GDM1 (cell line): ENCODE results near the gene PRM1.

Experiments used
- DNase-seq: peaks from one replicate; lab custom pipeline; 2025; lab: John Stamatoyannopoulos, UW

The PRM1 gene, protein sequence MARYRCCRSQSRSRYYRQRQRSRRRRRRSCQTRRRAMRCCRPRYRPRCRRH

DNA sequence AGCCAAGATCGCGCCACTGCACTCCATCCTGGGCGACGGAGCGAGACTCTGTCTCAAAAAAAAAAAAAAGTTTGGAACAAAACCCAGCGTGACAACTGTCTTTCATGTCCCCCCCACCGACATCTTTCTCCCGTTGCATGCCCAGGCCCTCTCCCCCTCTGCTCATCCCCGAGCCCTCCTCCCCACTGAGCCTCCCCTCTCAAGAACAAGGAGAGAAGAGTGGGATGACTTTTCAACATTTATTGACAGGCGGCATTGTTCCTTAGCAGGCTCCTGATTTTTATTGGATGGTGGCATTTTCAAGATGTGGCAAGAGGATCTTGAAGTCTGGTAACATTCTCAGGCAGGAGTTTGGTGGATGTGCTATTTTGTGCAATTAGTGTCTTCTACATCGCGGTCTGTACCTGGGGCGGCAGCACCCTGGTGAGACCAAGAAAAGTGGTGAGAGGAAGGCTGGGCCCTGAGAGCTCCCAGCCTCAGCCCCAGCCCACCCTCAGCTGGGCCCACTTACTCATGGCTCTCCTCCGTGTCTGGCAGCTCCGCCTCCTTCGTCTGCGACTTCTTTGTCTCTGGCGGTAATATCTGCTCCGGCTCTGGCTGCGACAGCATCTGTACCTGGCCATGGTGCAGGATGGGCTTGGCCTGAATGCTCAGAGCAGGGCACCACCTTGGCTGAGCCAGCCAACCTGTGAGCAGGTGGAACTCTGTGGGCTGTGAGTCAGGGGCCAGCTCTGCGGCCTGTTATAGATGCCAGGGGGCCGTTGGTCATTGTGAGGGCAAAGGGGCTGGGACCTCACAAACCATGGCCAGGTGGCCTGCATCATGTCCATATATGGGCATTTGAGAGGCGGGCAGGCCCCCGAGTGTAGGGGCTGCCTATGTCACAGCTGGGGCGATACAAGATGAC, at the start of gene PRM1:
Gene PRM1 (minus strand): TSS at position 715 of the 907 bp plus-strand sequence. CDS start 92 bp downstream, at position 623.
- no peak for DNase-seq

DNA sequence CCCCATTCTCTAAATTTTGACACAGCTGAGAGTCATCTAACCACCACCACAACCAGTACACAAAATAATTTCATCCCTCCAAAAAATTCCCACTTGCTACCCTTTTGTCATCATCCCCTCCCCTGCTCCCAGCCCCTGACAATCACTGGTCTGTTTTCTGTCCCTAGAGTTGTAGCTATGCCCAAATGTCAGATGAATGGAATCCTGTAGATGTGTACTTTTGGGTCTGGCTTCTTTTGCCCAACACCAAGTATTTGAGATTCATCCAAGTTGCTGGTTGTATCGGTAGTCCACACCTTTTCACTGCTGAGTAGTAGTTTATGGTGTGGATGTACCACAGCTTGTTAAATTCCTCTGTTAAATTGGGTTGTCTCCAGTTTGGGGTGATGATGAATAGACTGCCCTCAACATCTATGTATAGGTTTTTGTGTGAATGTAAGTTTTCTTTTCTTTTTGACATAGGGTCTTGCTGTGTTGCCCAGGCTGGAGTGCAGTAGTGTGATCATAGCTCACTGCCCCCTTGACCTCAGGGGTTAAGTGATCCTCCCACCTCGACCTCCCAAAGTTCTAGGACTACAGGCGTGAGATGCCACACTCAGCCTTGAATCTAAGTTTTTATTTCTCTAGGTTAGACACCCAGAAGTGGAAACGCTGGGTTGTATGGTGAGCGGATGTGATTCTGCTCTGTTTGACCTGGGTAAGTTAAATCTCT, 49.6 kb upstream of the PRM1 start:
- no peak for DNase-seq

DNA sequence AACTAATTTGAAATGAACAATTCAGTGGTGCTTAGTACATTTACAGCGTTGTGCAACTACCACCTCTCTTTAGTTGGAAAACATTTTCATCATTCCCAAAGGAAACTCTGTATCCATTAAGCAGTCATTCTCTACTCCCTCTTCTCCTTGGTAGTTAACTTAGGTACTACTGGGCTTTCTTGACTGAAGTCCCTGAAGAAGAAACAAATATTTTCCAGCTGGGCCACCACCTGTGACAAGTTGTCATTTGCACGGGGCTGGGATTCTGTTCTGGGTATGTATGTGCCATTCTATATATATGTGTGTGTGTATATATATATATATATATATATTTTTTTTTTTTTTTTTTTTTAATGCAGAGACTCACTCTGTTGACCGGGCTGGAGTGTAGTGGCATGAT, 48.8 kb upstream of the PRM1 start:
- DNase-seq: no peak

DNA sequence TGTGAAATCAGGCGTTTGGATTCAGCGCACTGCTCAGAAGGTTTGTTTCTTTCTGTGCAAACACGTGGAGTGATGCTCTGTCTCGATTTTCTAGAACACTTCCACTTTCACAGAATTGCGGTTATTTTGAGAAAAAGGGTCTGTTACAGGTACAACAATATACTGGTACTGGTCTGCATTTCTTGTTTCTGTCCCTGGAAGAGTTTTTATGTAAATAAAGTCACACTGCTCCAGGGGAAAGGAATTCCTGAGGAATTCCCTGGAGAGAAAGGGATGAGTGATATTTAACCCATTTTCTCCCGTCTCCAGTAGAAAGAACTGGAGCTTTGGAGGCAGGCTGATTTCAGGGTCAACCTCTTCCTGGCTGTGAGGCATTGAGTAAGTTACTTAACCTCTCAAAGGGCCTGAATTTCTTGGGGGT, 48.0 kb upstream of the PRM1 start:
- DNase-seq: no peak

DNA sequence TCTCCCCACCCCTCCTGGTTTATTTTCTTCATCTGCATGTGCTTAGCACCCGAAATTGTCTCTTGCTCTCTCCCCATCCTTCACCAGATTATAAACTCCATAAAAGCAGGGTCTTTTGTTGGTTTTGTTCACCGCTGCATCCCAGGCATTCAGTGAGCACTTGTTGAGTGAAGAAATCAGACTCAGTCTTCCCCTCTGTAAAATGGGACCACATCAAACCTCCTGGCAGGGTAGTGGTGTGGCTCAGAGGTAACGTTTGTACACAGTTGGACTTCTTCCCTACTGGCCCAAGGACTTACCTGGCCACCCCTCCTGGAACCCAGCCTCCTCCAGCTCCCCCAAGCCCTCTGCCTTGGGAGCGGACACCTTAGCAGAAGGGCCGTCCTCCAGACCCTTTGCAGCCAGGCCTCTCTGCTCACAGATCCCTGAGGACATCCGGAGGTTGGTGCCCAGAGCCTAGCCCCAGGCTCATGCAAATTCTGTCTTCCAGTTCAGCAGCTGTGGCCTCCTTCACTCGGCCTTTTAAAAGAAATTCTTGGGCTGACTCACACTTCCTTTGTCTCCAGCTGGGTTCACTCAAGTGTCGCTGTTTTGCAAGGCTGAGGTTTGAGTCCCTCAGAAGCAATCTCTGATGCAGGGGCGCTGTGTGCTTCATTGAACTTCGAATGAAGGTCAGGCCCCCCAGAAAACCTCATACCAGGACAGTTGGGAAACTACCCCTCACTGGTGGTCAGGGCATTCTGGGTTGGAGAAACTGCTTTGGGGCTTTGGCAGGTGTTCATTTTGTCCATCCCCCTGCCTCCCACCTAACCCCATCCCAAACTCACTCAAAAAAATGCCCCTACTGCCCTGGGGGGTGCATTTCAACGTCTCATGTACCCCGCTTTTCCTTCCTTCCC, 47.3 kb upstream of the PRM1 start:
- DNase-seq: peak; percentile 52

DNA sequence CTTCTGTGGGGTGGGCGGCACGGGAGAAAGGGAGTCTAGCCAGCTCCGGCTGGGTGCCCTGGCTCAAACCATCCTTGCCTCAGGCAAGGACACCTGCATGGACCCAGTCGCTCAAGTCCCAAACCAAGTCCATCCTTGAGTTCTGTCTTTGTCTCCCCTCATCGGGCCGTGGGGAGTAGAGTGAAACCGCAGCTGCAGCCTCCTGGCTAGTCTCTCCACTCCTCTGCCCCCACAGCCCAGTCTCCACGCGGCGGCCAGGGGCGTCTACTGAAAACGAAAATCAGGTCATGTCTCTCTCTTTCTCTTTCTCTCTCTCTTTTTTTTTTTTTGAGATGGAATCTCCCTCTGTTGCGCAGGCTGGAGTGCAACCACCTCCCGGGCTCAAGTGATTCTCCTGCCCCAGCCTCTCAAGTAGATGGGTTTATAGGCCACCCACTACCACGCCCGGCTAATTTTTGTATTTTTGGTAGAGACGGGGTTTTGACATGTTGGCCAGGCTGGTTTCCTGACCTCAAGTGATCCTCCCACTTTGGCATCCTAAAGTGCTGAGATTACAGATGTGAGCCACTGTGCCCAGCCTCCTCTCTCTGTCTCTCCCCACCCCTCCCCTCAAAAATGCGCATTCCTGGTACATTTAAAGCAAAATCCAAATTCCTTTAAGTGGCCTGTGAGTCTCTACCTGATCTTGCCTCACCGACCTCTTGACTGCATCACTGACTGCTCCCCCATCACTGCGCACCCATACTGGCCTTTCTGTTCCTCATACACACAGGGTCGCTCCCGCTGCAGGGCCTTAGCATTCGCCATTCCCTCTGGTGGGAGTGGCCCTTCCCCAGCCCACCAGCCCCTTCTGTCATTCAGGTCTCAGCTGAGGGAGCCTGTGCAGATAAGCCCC, 46.4 kb upstream of the PRM1 start:
- DNase-seq: no peak

DNA sequence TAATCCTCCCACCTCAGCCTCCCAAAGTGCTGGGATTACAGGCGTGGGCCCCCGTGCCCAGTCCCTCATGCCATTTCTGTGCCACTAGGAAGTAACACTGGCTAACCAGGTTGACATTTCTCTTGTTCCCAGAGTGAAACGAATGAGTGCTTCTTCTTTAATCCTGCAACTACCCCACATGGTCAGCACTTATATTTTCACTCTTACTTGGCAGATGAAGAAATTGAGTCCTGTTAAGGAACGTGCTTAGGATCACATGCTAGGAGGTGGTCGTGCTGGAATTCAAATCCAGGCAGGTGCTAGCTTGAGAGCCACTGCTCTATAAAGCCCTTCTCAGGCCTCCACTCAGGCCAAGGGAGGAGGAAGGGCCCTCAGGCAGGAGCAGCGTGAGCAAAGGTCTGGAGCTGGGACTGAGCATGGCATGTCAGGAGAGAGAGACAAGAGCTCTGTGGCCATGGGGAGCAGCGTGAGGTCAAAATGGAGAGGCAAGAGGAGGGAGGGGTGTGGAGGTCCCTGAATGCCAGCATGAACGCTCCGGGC, 45.7 kb upstream of the PRM1 start:
- no peak for DNase-seq

DNA sequence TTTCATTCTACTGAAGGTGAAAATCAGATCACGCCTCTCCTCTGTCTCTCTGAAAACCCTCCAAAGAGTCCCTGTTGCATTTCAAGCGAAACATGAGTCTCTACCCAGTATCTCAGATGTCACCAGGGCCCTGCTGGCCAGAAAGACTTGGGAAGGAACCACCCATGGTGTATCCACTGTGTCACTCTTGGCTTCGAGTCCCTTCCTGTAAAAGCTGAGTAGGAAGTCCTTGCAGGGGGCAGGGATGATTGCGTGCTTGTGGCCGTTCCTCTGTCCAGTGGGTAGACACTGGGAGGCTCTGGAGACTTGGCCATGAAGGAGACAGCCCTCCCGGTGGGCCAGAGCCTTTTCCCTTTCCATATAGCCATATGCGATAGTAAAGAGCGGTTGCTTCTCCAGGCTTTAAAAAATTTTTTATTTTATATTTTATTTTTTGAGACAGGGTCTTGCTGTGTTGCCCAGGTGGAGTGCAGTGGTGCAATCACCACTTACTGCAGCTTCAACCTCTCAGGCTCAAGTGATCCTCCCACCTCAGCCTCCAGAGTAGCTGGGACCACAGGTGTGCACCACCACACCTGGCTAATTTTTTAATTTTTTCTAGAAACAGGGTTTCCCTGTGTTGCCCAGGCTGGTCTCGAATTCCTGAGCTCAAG, 45.1 kb upstream of the PRM1 start:
- no peak for DNase-seq

DNA sequence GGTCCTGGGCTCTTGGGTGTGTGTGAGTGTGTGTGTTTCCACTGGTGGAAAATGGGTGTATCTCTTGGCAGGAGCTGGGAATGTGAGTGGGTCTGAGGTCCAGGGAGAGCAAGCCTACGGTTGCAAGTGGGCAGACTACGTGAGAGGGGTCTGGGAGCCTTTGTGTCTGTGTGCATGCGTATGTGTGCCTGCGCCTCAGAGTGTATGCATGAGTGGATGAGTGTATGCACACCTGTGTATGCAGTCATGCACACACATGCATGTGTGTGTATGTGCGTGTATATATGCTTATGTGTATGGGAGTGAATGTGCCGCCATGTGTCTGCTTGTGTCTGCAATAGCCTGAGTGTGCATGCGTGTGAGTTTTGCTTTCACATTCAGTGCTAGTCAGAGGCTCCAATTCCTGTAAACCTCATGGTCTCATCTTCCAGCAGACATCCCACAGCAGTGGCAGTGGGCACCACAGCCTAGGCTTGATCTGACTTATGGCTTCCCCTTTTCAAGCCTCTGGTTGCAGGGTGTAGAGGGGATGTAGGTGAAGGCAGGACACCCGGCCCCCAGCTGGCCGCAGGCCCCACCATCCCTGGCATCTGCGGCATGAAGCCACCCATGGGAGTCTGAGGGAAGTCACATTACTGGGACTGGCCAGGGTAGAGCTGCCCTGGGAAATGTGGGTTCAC, 44.4 kb upstream of the PRM1 start:
- DNase-seq: peak; percentile 27

DNA sequence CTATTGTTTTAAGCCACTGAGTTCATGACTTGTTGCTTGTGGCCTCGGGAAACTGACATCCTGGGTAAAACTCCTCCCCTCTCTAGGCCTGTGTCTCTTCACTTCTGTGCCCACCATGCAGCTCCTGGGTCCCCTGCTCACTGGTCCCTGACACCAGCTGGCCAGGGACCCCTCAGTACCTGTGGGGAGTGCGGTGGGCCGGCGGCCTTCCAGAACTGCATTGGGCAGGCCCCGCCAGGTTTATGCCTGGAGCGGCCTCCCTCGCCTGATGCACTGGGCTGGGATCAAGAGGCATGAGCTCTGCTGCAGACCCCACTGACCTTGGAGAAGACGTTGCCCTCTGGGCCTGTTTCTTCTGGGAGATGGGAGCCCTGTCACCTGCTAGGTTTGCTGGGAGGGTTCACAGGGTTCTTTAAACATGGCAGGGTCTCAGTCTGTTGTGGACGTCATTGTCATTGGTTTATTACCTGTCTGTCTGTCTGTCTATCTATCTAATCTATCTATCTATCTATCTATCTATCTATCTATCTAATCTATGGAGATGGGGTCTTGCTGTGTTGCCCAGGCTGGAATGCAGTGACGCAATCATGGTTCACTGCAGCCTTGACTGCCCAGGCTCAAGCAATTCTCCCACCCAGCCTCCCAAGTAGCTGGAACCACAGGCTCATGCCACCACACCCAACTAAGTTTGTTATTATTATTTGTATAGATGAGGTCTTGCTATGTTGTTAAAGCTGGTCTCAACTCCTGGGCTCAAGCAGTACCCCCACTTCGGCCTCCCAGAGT, 42.6 kb upstream of the PRM1 start:
- DNase-seq: no peak

DNA sequence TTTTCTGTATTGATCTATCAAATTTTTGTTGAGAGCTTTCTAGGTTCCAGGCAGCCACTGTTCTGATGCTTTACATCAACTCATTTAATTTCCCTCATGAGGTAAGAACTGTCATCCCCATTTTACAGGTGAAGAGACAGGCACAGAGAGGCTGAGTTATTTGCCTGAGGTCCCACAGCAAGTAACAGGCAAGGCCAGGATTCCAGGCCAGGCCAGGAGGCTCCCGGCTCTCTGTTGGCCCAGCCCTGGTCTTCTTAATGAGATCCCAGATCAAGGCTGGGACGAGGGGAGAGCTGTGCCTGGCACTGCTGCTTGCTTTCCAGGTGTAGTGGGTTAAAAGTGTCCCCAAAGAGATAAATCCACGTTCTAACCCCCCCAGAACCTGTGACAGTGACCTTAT, 41.7 kb upstream of the PRM1 start:
- no peak for DNase-seq

DNA sequence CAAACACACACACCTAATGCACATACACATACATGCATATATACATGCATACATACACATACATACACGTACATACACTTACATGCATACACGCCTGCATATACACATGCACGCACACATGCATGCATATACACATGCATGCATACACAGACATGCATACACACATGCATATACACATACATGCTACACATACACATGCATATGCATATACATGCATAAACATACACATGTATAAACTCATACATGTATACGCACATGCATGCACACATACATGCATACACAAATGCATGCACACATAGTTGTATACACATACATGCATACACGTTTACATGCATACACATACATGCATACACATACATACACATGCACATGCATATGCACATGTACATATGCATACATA, 40.5 kb upstream of the PRM1 start:
- DNase-seq: no peak

DNA sequence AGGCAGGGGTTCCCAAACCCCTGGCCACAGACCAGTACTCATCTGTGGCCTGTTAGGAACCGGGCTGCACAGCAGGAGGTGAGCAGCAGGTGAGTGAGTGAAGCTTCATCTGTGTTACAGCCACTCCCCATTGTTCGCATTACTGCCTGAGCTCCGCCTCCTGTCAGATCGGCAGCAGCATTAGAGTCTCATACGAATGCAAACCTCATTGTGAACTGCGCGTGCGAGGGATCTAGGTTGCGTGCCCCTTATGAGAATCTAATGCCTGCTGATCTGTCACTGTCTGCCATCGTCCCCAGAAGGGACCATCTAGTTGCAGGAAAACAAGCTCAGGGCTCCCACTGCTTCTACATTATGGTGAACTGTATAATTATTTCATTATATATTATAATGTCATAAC, 39.0 kb upstream of the PRM1 start:
- DNase-seq: no peak

DNA sequence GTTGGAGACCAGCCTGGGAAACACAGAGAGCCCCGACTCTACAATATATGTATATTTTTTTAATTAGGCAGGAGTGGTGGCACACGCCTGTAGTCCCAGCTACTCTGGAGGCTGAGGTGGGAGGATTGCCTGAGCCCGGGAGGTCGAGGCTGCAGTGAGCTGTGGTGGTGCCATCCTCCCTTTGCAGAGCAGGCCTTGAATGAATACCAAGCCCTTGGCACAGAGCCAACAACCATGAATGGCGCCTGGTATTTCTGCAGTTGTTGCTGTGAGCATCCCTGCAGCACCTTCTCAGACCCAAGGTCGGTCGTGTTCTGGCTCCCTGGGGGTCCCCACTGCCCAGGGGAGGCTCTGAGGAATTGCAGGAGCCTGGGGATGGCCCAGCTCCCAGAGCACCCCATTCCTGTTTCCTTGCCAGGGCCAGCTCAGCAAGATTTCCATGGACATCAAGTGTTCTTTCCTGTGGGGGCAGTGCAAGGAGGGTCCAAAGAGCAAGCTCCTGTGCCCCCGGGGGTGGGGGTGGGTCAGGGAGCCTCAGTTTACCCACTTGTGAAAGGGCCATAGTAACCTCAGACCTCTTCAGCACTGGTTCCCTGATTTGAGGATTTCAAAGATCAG, 38.5 kb upstream of the PRM1 start:
- no peak for DNase-seq

DNA sequence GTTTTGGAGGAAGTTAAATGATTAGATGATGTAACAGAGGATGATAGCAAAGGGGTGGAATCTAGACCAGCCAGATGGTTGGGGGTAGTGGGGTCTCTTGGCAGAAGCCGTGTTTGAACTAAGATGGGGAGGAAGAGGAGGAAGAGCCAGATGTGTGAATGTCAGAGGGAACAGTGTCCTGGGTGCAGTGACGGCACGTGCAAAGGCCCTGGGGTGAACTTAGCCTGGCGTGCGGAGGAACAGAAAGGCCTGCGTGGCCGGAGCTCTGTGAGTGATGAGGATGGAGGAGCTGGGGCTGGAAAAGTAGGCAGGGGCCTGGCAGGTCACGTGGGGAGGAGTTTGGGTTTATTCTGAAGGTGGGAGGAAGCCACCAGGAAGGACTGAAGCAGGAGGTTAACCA, 37.7 kb upstream of the PRM1 start:
- no peak for DNase-seq

DNA sequence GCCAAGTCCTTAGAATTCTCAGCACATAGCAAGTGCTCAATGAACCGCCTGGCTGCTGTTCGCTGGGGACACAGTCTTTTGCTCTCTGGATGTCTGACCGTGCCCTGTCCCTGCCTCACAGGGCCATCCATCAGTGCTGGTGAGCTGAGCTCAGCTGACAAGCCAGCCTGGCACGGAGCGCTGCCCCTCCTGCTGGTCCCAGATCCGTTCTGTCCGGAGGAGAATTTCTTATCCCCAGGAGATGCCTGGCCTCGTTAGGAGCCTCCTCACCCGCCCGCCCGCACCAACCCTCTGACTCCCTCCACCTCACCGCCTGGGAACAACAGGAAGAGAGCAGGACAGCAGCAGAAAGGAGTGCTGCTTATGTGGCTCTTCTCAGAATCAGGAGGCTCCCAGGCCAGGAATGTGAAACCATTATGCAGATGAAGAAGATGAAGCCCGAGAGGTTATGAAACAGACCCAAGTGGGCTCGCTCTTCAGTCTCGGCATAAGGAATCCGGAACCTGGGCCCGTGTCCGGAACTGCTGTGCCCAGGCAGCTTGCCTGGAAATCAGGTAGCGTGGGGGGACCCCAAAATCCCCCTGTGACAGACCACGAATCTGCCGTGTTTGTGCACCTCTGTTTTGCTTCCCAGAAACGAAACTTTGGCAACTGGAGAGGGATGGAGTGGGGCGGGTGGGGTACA, 35.3 kb upstream of the PRM1 start:
- DNase-seq: no peak

DNA sequence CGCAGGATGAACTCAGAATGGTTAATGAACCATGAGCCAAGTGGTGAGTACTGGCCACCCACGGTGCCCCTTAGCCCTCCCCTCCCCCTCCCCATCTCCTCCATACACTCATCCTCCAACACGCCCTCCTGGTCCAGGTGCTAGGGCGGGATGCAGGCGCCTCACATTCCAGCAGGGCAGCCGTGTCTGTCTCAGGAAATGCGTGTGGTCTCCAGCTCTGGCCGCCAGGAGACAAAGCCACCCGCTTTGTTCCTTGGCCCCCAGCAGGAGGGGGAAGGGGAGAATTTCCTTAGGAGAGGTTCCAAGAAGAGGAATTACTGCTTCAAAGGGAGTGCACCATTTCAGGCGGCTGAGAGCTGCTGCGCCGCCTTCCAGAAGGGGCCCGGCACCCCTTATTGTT, 34.4 kb upstream of the PRM1 start:
- DNase-seq: no peak
